Pancreas (tissue), 10 donors: ENCODE measurements around the gene RAB35. TPM values are rescaled to one million over a fixed set of nuclear protein-coding genes. Genes with fewer than 3 reads are reported as not detected.

ENCODE experiments used
- ATAC-seq, 4 donors: fragments of 200-7000 bp; cut with Tn5 transposase; one replicate each; pipeline versions ENCODE4 v1.8.0 to v1.9.1; 2020; ENCODE audit warnings: mild to moderate bottlenecking in 4 of 4, moderate library complexity in 4 of 4
- DNase-seq, 6 donors: peaks; one replicate each; pipeline ENCODE4 v3.0.0-alpha.2; 2020
- FAIRE-seq: peaks from 2 replicates; lab custom pipeline; 2012; peaks lifted over from hg19 to GRCh38; lab: Jason Lieb, UNC
- H3K27ac ChIP-seq, 4 donors: fragments of 200-600 bp; sonication (generic); 1 replicate in 3 of 4; 2 replicates in 1 of 4; pipeline versions ENCODE4 v1.5.0 to v1.8.0; 2020
- H3K27me3 ChIP-seq, 4 donors: fragments of 200-600 bp; one replicate each; pipeline ENCODE4 v1.8.0; 2021
- H3K36me3 ChIP-seq, 3 donors: fragments of 200-600 bp; sonication (generic) in 1 of 3; one replicate each; pipeline versions ENCODE4 v1.5.0 to v1.8.0; 2020 to 2021
- H3K4me1 ChIP-seq, 3 donors: fragments of 200-600 bp; one replicate each; pipeline ENCODE4 v1.8.0; 2021
- H3K4me3 ChIP-seq, 4 donors: fragments of 200-600 bp; sonication (generic) in 2 of 4; one replicate each; pipeline versions ENCODE4 v1.5.0 to v1.8.0; 2020 to 2021
- H3K9me3 ChIP-seq, 4 donors: fragments of 200-600 bp; one replicate each; pipeline ENCODE4 v1.8.0; 2021
- CTCF ChIP-seq, 4 donors: fragments of 200-600 bp; sonication (generic) in 3 of 4; IDR thresholded peaks; one replicate each; pipeline versions ENCODE4 v1.5.0 to v1.8.0; 2021; ENCODE audit warnings: antibody characterized with exemption in 4 of 4
- whole genome bisulfite sequencing, 2 donors: extraction: QIAGEN DNeasy Blood & Tissue Kit; methylation state at CpG; one replicate each; pipeline ENCODE4 v1.1.7; 2013; 5-methylcytosine and 5-hydroxymethylcytosine counted together
- intact Hi-C, 3 donors: fragments of 100-400 bp; cut with DNase I; formaldehyde crosslinking; loops; one replicate each; pipeline versions ENCODE4 v1.11.1 to v1.14.2; 2022
- polyA plus RNA-seq, 2 donors: library from polyadenylated mRNA; stranded (reverse); fragments of 200-250 nt; gene quantifications; one replicate each; pipeline ENCODE4 v1.2.3, GENCODE V29; 2013
- total RNA-seq, 6 donors: library from RNA; stranded (reverse); fragmentation: NEBNext Ultra II Directional in 4 of 6; extraction: Animal tissue kit (Norgen Biotek cat#: 25700) in 4 of 6; gene quantifications; one replicate each; pipeline versions ENCODE4 v1.2.1 to v1.2.4, GENCODE V29; 2021 to 2023
- donor health status: healthy with polysubstance abuse.
- donor health status: DM: no; HTN: no; CAD: no; lungs with moderate emphysema.
- donor health status: DM: no; HTN: no; CAD: no.
- donor health status: control.
- donor health status: control.
- donor health status: Bipolar disorder and iron deficiency.
- donor health status: DM: yes; HTN: yes; CAD: no.
- donor health status: DM: no; HTN: no; CAD: no.
- donor health status: DM: no; HTN: no; CAD: no.
- donor health status: DM: yes; HTN: yes; CAD: no.

The RAB35 gene
- total and polyA plus RNA-seq, 8 donors, result 10.7 to 23.0 (median 14.5) TPM

- Histone ChIP-seq H3K27me3 (no peaks in the 10 kb centered on the region), H3K4me3 (peak overlapping the region in 3 of 4 donors; percentile 78 to 92 (median 90)), H3K36me3 (no peaks in the 10 kb centered on the region), H3K27ac (peak overlapping the region in 2 of 4 donors; percentile 89 to 90), H3K4me1 (peaks cover 0 to 23% (median 15%) of the 10 kb centered on the region in 3 donors), H3K9me3 (no peaks in the 10 kb centered on the region)
- intact Hi-C loops, result no loop called here
- ATAC-seq (no peak), FAIRE-seq (no peak), DNase-seq (no peak)
- TF ChIP-seq CTCF (IDR thresholded peaks at IDR 0.05), result no peak
- 17 to 20% methylated on average over 7 of the region's 7 CpGs for WGBS, 2 donors
These were observed 1.4 kb upstream of the RAB35 start for GRCh38 chr12:120117961-120118320.

GRCh38 chr12:120116792-120117651 lies 469 bp upstream of the RAB35 start:
- no peaks in the 10 kb centered on the region for H3K9me3 ChIP-seq
- TF ChIP-seq CTCF (IDR thresholded peaks at IDR 0.05), result no peak
- peak; percentile 94 to 100 (median 97) for DNase-seq
- no peaks in the 10 kb centered on the region for H3K36me3 ChIP-seq
- intact Hi-C loops, result no loop called here
- peak; percentile 86 to 95 (median 94) for ATAC-seq
- WGBS, 2 donors, result 0% methylated on average over 56 to 91 of the region's 91 CpGs
- H3K27me3 ChIP-seq, result no peaks in the 10 kb centered on the region
- no peak for FAIRE-seq
- H3K27ac ChIP-seq, result peak overlapping the region; percentile 83 to 90 (median 88)
- H3K4me1 ChIP-seq, result peaks cover 0 to 23% (median 15%) of the 10 kb centered on the region in 3 donors
- H3K4me3 ChIP-seq, result peak overlapping the region; percentile 46 to 92 (median 84)

GRCh38 chr12:120115692-120116440 lies 687 bp downstream of the RAB35 start:
- Histone ChIP-seq H3K4me3 (peak overlapping the region; percentile 46 to 92 (median 84)), H3K36me3 (no peaks in the 10 kb centered on the region), H3K9me3 (no peaks in the 10 kb centered on the region), H3K27ac (peak overlapping the region in 3 of 4 donors; percentile 83 to 90 (median 89)), H3K4me1 (peaks cover 0 to 23% (median 15%) of the 10 kb centered on the region in 3 donors), H3K27me3 (no peaks in the 10 kb centered on the region)
- intact Hi-C loops, result no loop called here
- TF ChIP-seq CTCF (IDR thresholded peaks at IDR 0.05), result no peak
- no peak for FAIRE-seq
- no peak for ATAC-seq
- DNase-seq, result peak in 4 of 6 donors; percentile 27 to 52 (median 42)
- WGBS, 2 donors, result 18 to 20% methylated on average over 31 of the region's 31 CpGs

- intact Hi-C loops, result no loop called here
- WGBS, 2 donors, result 84 to 87% methylated on average over 3 of the region's 3 CpGs
- no peak for TF ChIP-seq CTCF (IDR thresholded peaks at IDR 0.05)
- ATAC-seq (no peak), FAIRE-seq (no peak), DNase-seq (no peak)
- Histone ChIP-seq H3K27ac (no peak overlapping the region), H3K9me3 (no peaks in the 10 kb centered on the region), H3K4me1 (peaks cover 0 to 23% (median 15%) of the 10 kb centered on the region in 3 donors), H3K27me3 (no peaks in the 10 kb centered on the region), H3K4me3 (peak overlapping the region in 2 of 4 donors; percentile 78 to 92), H3K36me3 (no peaks in the 10 kb centered on the region)
These were observed 1.5 kb downstream of the RAB35 start for GRCh38 chr12:120115066-120115465.
